Endothelial cell (in vitro differentiated cells): ENCODE data around the gene EWSR1. TPM values are rescaled to one million over a fixed set of nuclear protein-coding genes. Genes with fewer than 3 reads are reported as not detected.

Experiments
- DNase-seq: peaks from one replicate; pipeline ENCODE4 v3.0.0; 2021; ENCODE audit warnings: low spot score
- H3K27ac Mint-ChIP-seq: one replicate; pipeline ENCODE4 v1.8.0; 2021; ENCODE audit warnings: mixed read lengths, inconsistent platforms; ENCODE audit not compliant: unreplicated experiment
- H3K27me3 Mint-ChIP-seq: one replicate; pipeline ENCODE4 v1.8.0; 2021; ENCODE audit warnings: mild to moderate bottlenecking, moderate library complexity, mixed read lengths, inconsistent platforms; ENCODE audit not compliant: unreplicated experiment
- H3K36me3 Mint-ChIP-seq: one replicate; pipeline ENCODE4 v1.8.0; 2021; ENCODE audit warnings: mild to moderate bottlenecking, low read depth, mixed read lengths, inconsistent platforms; ENCODE audit not compliant: unreplicated experiment
- H3K4me1 Mint-ChIP-seq: one replicate; pipeline ENCODE4 v1.8.0; 2021; ENCODE audit warnings: mild to moderate bottlenecking, mixed read lengths, inconsistent platforms; ENCODE audit not compliant: unreplicated experiment
- H3K4me3 Mint-ChIP-seq: one replicate; pipeline ENCODE4 v1.8.0; 2021; ENCODE audit warnings: mild to moderate bottlenecking, mixed read lengths, inconsistent platforms; ENCODE audit not compliant: unreplicated experiment
- H3K9me3 Mint-ChIP-seq: one replicate; pipeline ENCODE4 v1.8.0; 2021; ENCODE audit warnings: mixed read lengths, inconsistent platforms; ENCODE audit not compliant: unreplicated experiment
- CTCF ChIP-seq: fragments of 200-600 bp; sonication (generic); IDR thresholded peaks from one replicate; pipeline ENCODE4 v1.5.0; 2021; ENCODE audit warnings: antibody characterized with exemption; ENCODE audit not compliant: unreplicated experiment
- total RNA-seq: library from RNA; stranded (reverse); fragmentation: NEBNext Ultra II Directional; extraction: Animal tissue kit (Norgen Biotek cat#: 25700); gene quantifications from one replicate; pipeline ENCODE4 v1.2.1, GENCODE V29; 2021; ENCODE audit not compliant: unreplicated experiment

The EWSR1 gene
- total RNA-seq, 1 donor from 2014 or later = 307 TPM

- H3K27ac Mint-ChIP-seq = peak overlapping the region; percentile 68
- peaks cover 35% of the 10 kb centered on the region for H3K27me3 Mint-ChIP-seq
- no peak for DNase-seq
- H3K4me1 Mint-ChIP-seq = peaks cover 36% of the 10 kb centered on the region
- H3K9me3 Mint-ChIP-seq = no peaks in the 10 kb centered on the region
- TF ChIP-seq CTCF = no peak
- H3K4me3 Mint-ChIP-seq = peak overlapping the region; percentile 12
- H3K36me3 Mint-ChIP-seq = peaks cover 25% of the 10 kb centered on the region
Observed at GRCh38 chr22:29309332-29310064, 41.4 kb downstream of the EWSR1 start.

GRCh38 chr22:29310065-29310862, 42.2 kb downstream of the EWSR1 start:
- Mint-ChIP-seq H3K27ac (peak overlapping the region; percentile 68), H3K9me3 (no peaks in the 10 kb centered on the region), H3K4me3 (no peak overlapping the region)

GRCh38 chr22:29310863-29311339, 42.8 kb downstream of the EWSR1 start:
- H3K36me3 Mint-ChIP-seq = peaks cover 25% of the 10 kb centered on the region
- peak overlapping the region; percentile 82 for H3K27ac Mint-ChIP-seq
- peaks cover 33% of the 10 kb centered on the region for H3K4me1 Mint-ChIP-seq
- peak overlapping the region; percentile 65 for H3K4me3 Mint-ChIP-seq
- no peak for TF ChIP-seq CTCF
- H3K27me3 Mint-ChIP-seq = peaks cover 27% of the 10 kb centered on the region
- no peaks in the 10 kb centered on the region for H3K9me3 Mint-ChIP-seq
- peak; percentile 85 for DNase-seq

More at GRCh38 chr22:29310065-29310862, 42.2 kb downstream of the EWSR1 start:
- DNase-seq = no peak
- peaks cover 32% of the 10 kb centered on the region for H3K27me3 Mint-ChIP-seq
- H3K4me1 Mint-ChIP-seq = peaks cover 35% of the 10 kb centered on the region
- peaks cover 25% of the 10 kb centered on the region for H3K36me3 Mint-ChIP-seq
- TF ChIP-seq CTCF = no peak

GRCh38 chr22:29311464-29312217, 43.6 kb downstream of the EWSR1 start:
- H3K9me3 Mint-ChIP-seq = no peaks in the 10 kb centered on the region
- peak overlapping the region; percentile 65 for H3K4me3 Mint-ChIP-seq
- DNase-seq = no peak
- peaks cover 31% of the 10 kb centered on the region for H3K27me3 Mint-ChIP-seq
- H3K36me3 Mint-ChIP-seq = peaks cover 31% of the 10 kb centered on the region
- no peak for TF ChIP-seq CTCF
- peaks cover 39% of the 10 kb centered on the region for H3K4me1 Mint-ChIP-seq
- peak overlapping the region; percentile 82 for H3K27ac Mint-ChIP-seq
